H4 (cell line): ENCODE data around the gene RAMP2. TPM values are rescaled to one million over a fixed set of nuclear protein-coding genes. Genes with fewer than 3 reads are reported as not detected.
A peak's percentile ranks its signal among the peaks of the same experiment; 100 is the strongest.

ENCODE experiments used
- DNase-seq: peaks from one replicate; pipeline ENCODE4 v3.0.0-alpha.2; 2015; ENCODE audit warnings: low spot score
- total RNA-seq: library from RNA; depleted of rRNA; stranded (reverse); fragments of >200 nt; shearing (Covaris generic); gene quantifications from 2 replicates; pipeline ENCODE4 v1.2.3, GENCODE V29; 2014; rRNA removed

Gene RAMP2
- total RNA-seq, 1 experiment from 2014 or later, result not detected

DNA sequence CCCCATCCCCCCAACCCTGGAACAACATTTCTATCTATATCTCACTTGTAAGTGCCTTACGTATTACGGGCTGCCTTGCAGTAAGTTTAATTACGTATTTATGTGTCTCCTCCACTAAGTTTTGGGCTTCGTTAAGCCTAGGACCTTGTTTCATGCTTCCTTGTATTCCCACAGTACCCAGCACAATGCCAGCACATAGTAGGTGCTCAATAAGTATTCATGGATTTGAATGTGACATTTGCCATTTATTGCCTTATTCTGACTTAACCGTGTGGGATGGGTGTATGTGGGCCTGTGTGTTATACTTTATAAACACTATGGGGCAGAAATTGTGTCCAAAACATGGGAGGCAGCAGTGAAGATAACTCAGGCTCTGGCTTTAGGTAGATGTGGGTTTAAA, 31.5 kb downstream of the RAMP2 start:
- DNase-seq, result no peak

DNA sequence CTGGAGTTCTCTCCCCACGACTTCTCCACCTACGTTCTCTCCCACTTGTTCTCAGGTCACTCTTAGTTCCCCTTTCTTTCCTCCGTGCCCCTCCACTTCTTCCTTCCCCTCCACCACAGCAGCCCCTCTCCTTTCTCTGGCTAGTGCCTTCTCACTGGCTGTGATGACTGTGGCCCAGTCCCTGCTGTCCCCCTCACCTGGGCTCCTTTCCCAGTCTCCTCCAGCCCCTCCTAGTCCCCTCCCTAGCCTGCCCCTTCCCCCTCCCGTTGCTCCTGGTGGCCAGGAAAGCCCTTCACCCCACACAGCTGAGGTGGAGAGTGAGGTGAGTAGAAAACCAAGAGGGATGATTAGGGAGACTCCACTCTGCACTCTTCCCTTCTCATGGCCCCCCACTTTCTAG, 34.0 kb downstream of the RAMP2 start:
- DNase-seq, result no peak

DNA sequence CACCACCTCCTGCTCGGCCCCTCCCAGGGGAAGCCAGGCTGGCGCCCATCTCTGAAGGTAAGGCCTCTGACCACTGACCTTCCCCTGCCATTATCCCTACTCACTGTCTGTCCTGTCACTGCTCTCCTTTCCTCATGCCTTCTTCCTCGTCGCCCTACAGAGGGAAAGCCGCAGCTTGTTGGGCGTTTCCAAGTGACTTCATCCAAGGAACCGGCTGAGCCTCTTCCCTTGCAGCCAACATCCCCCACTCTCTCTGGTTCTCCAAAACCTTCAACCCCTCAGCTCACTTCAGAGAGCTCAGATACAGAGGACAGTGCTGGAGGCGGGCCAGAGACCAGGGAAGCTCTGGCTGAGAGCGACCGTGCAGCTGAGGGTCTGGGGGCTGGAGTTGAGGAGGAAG, 34.4 kb downstream of the RAMP2 start:
- DNase-seq, result no peak

DNA sequence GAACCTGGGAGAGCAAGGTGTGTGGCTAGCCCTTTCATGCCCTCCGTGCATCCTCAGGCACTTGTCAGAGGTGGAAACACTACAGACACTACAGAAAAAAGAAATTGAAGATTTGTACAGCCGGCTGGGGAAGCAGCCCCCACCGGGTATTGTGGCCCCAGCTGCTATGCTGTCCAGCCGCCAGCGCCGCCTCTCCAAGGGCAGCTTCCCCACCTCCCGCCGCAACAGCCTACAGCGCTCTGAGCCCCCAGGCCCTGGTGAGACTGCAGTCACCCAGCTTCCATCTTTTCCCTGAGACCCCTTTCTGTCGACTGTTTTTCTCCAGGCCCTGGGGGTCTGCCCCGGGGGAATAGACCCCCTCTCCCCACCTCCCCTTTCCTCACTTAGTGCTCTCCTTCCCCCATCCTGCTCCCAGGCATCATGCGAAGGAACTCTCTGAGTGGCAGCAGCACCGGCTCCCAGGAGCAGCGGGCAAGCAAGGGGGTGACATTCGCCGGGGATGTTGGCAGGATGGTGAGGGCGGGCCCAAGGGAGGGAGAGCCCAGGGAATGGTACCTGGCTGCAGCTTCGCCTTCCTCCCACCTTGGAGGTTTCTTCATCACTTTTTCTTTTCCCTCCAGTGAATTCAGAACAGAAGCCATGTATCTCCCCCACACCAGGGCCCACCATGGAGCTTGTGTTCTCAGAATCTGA, 35.2 kb downstream of the RAMP2 start:
- DNase-seq, result no peak

DNA sequence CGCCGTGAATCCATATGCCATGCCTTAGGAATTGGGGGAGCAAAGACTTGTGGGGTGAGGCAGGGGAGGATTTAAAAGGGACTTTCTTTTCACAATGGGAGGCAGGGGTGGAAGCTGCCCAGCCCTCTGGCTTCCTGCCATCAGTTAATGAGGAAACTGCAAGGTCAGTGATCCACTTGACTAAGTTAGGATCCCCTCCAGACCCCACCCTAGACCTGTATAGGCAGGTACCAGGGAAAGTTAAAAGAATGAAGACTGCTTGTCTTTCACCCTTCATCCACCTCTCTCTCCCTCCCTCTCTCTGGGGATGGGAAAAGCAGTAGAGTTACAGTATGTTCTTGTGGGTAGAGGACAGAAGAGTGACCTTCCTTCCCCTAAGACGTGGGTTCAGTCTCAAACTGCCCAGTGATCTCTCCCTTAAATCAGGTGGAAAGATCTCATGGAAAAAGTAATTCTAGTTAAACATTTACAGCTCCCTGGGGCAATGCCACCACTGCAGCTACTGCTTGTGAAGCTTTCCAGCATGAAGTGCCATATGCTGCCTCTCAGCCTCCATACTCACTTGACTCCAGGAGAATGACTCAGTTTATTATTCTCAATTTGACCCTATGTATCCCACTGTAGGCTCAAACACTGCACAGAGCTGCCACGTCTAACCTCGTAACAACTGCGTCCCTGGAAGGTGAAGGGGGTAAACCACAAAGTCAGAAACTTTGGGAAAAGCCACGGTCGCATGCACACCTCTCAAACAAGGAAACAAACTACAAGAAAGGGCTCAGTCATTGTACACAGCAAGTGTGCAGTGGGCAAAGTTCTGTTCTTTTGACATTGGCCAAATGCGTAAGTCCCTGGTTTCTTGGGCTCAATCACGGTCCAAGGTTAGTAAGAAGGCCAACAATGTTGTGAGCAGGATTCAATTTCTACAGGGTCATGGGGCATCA, 36.3 kb downstream of the RAMP2 start:
- no peak for DNase-seq

DNA sequence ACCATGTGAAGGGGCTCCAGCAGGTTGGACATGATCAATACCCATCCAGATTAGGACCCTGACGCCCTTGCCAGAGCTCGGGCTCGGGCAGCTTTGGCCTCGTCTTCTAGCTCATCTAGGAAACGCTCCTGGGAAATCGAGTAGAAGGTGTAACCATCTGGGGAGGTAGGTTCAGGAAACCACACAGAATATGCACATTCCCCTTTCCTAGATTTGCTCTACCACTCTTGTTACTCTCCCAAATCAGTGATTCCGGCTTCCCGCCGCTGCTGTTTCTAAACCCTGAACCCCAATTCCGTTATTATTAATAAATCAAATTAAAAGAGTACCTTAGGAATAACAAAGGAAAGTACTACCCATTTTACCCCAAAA, 37.0 kb downstream of the RAMP2 start:
- no peak for DNase-seq

DNA sequence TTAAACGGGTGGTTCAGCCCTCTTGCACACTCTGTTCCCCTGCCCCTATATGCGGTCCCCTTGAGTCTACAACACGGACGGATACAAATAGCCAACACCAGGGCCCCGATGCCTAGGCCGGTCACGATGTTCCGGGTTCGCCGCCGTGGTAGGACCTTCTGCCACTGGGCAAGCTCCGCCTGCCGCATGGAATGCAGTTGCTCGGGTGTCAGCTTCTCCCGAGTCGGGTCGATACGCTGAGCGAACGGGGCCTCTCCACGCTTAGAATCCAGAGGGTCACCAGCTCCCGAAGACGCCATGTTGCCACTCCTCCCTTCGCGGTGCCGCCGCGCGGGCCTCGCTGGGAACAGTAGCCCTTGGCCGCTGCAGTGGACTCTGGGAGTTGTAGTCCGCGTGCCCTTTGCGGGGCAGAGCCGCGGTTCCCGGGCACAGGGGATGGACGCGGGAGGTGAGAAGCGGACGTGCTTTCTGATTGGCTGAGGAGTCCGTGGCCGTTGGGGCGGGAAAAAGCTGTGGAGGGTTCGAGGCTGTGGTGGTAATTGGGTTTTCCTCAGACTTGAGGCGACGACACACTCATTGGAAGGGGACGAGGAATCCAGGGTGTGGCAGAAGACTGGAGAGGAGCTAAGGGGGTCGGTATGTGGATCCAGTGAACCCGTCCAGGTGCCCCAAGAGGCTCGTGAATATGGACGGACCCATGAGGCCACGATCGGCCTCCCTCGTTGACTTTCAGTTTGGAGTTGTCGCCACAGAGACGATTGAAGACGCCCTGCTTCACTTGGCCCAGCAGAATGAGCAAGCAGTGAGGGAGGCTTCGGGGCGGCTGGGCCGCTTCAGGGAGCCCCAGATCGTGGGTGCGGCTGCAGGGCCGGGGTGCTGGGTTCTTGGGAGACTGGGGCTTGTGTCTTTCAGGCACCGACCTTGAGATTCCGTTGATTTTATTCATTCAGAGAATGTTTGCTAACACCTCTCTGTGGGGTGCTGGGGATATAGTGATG, 37.7 kb downstream of the RAMP2 start, which contains the start of the genes CNTD1 and COA3:
CNTD1 (plus strand) TSS at position 479 of the 998 bp plus-strand sequence; CDS start at position 686, 207 bp downstream.
COA3 (minus strand) TSS at position 322 of the 998 bp plus-strand sequence; CDS start at position 299, 23 bp downstream.
- peak; percentile 77 for DNase-seq

DNA sequence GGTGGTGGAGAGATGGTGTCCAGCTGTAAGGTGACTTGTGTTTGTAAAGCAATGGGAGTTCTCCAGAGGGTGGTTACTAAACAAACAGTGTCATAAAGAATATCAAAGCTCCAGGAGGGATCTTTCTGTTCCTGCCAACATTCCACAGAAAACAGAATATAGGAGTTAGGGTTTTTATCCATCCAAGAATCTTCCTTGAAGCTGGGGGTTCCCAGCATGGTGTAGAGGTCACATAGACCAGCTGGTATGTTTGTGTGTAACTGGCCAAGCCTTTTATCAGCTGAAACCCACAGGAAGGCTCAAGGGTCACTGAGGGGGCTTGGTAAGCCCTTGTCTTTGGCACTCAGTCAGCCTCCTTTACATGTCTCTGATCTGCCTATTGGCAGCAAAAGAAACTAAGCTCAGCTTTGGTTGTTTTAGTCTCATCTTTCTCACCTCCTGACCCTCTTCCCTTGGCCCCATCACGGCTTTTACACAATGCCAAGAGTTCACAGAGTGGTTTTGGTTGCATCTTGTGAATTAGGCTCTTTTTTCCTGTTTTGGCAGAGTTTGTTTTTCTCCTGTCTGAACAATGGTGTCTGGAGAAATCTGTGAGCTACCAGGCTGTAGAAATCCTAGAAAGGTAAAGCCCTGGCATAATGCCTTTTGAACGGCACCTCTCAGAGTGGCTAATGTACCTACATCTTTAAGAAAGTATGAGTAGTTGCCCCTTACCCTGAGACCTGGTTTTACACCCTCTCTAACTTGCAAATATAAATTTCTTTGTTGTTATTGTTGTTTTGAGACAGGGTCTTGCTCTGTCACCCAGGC, 42.3 kb downstream of the RAMP2 start:
- no peak for DNase-seq

DNA sequence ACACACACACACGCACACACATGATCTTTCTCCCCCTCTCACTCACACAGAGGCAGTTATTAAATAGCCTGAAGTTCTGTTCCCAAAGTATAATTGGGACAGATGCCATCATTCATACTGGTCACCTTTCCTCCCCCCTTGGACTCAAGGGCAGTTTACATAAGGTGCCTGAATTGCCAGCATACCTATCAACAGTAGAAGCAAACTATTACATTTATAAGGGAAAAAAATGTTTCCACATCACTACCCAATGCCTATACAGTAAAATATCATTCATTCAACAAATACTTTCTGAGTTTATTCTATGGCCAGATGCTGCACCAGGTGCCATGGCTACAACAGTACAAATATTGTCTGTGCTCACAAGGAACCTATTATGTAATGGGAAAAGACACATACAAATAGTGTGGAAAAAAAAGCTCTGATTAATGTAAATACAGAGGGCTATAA, 43.9 kb downstream of the RAMP2 start:
- DNase-seq, result no peak

DNA sequence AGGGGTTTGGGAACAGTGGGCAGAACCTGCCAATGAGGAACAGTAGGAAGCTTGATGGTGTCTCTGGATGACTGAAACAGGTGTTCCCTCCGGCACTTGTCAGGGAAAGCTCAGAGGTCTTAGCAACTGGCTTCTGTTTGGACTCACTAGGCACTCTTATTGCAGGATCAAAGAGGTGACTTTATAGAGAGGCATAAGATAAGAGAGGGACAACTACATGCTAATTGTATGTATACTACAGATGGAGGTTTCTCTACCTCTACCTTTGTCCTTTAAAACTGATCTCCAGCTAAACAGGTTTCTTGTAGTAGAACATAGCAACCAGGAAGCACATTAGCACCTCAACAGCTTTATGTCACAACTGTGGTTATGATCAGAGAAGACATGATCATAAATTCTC, 45.2 kb downstream of the RAMP2 start:
- DNase-seq, result no peak

DNA sequence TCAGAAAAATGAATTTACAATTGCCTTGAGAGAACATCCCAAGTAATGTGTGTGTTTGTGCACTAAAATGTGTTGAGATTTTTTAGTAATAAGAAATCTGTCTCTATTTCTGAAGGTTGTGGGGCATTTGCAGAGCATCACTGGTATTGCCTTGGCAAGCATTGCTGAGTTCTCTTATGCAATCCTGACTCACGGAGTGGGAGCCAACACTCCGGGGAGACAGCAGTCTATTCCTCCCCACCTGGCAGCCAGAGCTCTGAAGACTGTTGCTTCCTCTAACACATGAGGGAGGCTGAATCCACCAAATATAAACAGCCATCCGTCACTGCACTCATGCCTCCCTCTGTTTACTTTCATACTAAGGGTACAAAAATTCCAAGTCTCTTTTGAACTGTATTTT, 48.2 kb downstream of the RAMP2 start:
- DNase-seq, result peak; percentile 23

Other genes starting within 250 kb of the RAMP2 start
- 18.7 and 35.1 TPM in 2 replicates for gene NAGLU, start 225.0 kb upstream of the RAMP2 start, total RNA-seq
- 0.47 and 0.48 TPM in 2 replicates for gene HSD17B1, start 208.3 kb upstream of the RAMP2 start, total RNA-seq
- 26.8 and 31.9 TPM in 2 replicates for gene COASY, start 199.1 kb upstream of the RAMP2 start, total RNA-seq
- gene MLX, start 194.1 kb upstream of the RAMP2 start, total RNA-seq, result 23.2 and 31.9 TPM in 2 replicates
- gene PSMC3IP, start 183.5 kb upstream of the RAMP2 start, total RNA-seq, result 11.9 and 12.6 TPM in 2 replicates
- gene RETREG3, start 151.9 kb upstream of the RAMP2 start, total RNA-seq, result 28.7 and 49.5 TPM in 2 replicates
- gene TUBG1, start 151.5 kb upstream of the RAMP2 start, total RNA-seq, result 74.3 and 92.3 TPM in 2 replicates
- gene TUBG2, start 101.9 kb upstream of the RAMP2 start, total RNA-seq, result 5.5 and 7.5 TPM in 2 replicates
- gene PLEKHH3, start 84.2 kb upstream of the RAMP2 start, total RNA-seq, result 3.3 and 5.9 TPM in 2 replicates
- 0.23 and 0.74 TPM in 2 replicates for gene CCR10, start 79.4 kb upstream of the RAMP2 start, total RNA-seq
- gene CNTNAP1, start 78.7 kb upstream of the RAMP2 start, total RNA-seq, result 6.7 and 7.0 TPM in 2 replicates
- gene EZH1, start 16.2 kb upstream of the RAMP2 start, total RNA-seq, result 2.2 and 4.5 TPM in 2 replicates
- gene VPS25, start 12.2 kb downstream of the RAMP2 start, total RNA-seq, result 85.2 and 95.4 TPM in 2 replicates
- gene WNK4, start 19.4 kb downstream of the RAMP2 start, total RNA-seq, result not detected in 2 replicates
- gene COA3, start 37.5 kb downstream of the RAMP2 start, total RNA-seq, result 124 and 139 TPM in 2 replicates
- not detected in 2 replicates for gene CNTD1, start 37.6 kb downstream of the RAMP2 start, total RNA-seq
- 44.2 and 69.8 TPM in 2 replicates for gene BECN1, start 63.1 kb downstream of the RAMP2 start, total RNA-seq
- 109 and 113 TPM in 2 replicates for gene PSME3, start 72.2 kb downstream of the RAMP2 start, total RNA-seq
- gene AOC2, start 83.4 kb downstream of the RAMP2 start, total RNA-seq, result 0.45 TPM in 1 of 2 replicates, not detected in the other
- gene AOC3, start 90.0 kb downstream of the RAMP2 start, total RNA-seq, result 0.04 and 0.06 TPM in 2 replicates
- not detected in 2 replicates for gene G6PC1, start 139.6 kb downstream of the RAMP2 start, total RNA-seq
- gene AARSD1, start 203.2 kb downstream of the RAMP2 start, total RNA-seq, result 23.7 and 27.2 TPM in 2 replicates
- gene PTGES3L, start 218.9 kb downstream of the RAMP2 start, total RNA-seq, result 0.19 TPM in 1 of 2 replicates, not detected in the other
- gene RUNDC1, start 219.3 kb downstream of the RAMP2 start, total RNA-seq, result 3.6 and 3.8 TPM in 2 replicates
- gene RPL27, start 237.2 kb downstream of the RAMP2 start, total RNA-seq, result 1,450 and 1,519 TPM in 2 replicates
- gene IFI35, start 245.6 kb downstream of the RAMP2 start, total RNA-seq, result 66.7 and 80.2 TPM in 2 replicates